Neural progenitor cell (in vitro differentiated cells): ENCODE data around the gene CCDC93. TPM values are rescaled to one million over a fixed set of nuclear protein-coding genes. Genes with fewer than 3 reads are reported as not detected.

Source experiments
- DNase-seq: peaks from one replicate; pipeline ENCODE4 v3.0.0-alpha.2; 2016; ENCODE audit warnings: low spot score
- H2AFZ ChIP-seq: fragments of 200-600 bp; sonication (generic); replicated peaks from 2 replicates; pipeline ENCODE4 v1.6.1; 2016; ENCODE audit warnings: antibody characterized with exemption
- H3F3A ChIP-seq: fragments of 200-600 bp; sonication (generic); 2 replicates; pipeline ENCODE4 v1.6.1; 2016; ENCODE audit warnings: antibody characterized with exemption, low read depth
- H3K27ac ChIP-seq: fragments of 200-600 bp; sonication (generic); 2 replicates; pipeline ENCODE4 v1.5.1; 2016; ENCODE audit warnings: mild to moderate bottlenecking
- H3K27me3 ChIP-seq: fragments of 200-600 bp; sonication (generic); 2 replicates; pipeline ENCODE4 v1.6.1; 2016; ENCODE audit warnings: mild to moderate bottlenecking, moderate library complexity
- H3K36me3 ChIP-seq: fragments of 200-600 bp; sonication (generic); 2 replicates; pipeline ENCODE4 v1.5.1; 2016
- H3K4me1 ChIP-seq: fragments of 200-600 bp; sonication (generic); 2 replicates; pipeline ENCODE4 v1.6.1; 2016; ENCODE audit warnings: mixed run types
- H3K4me2 ChIP-seq: fragments of 200-600 bp; sonication (generic); 2 replicates; pipeline ENCODE4 v1.6.1; 2016
- H3K4me3 ChIP-seq: fragments of 200-600 bp; sonication (generic); 2 replicates; pipeline ENCODE4 v1.5.1; 2016
- H3K79me2 ChIP-seq: fragments of 200-600 bp; sonication (generic); 2 replicates; pipeline ENCODE4 v1.6.1; 2016; ENCODE audit warnings: low read depth
- H3K9ac ChIP-seq: fragments of 200-600 bp; sonication (generic); 2 replicates; pipeline ENCODE4 v1.6.1; 2016
- H3K9me3 ChIP-seq: fragments of 200-600 bp; sonication (generic); 2 replicates; pipeline ENCODE4 v1.5.1; 2016; ENCODE audit warnings: low read depth
- H4K20me1 ChIP-seq: fragments of 200-600 bp; sonication (generic); 2 replicates; pipeline ENCODE4 v1.6.1; 2016; ENCODE audit warnings: low read depth
- H3K27ac Mint-ChIP-seq: 3 replicates; pipeline ENCODE4 v1.8.0; 2021; ENCODE audit warnings: mixed read lengths
- H3K27me3 Mint-ChIP-seq: 2 replicates; pipeline ENCODE4 v1.8.0; 2022; ENCODE audit warnings: low read depth, mild to moderate bottlenecking, inconsistent platforms, moderate library complexity, mixed read lengths; ENCODE audit not compliant: insufficient read depth
- H3K36me3 Mint-ChIP-seq: 3 replicates; pipeline ENCODE4 v1.8.0; 2021; ENCODE audit warnings: mixed read lengths
- H3K4me1 Mint-ChIP-seq: 3 replicates; pipeline ENCODE4 v1.8.0; 2021; ENCODE audit warnings: mixed read lengths
- H3K4me3 Mint-ChIP-seq: 3 replicates; pipeline ENCODE4 v1.8.0; 2021; ENCODE audit warnings: mild to moderate bottlenecking, moderate library complexity, mixed read lengths
- H3K9me3 Mint-ChIP-seq: 3 replicates; pipeline ENCODE4 v1.8.0; 2020; ENCODE audit warnings: mixed read lengths
- EZH2 ChIP-seq: fragments of 200-600 bp; sonication (generic); IDR thresholded peaks from 2 replicates; pipeline ENCODE4 v1.6.1; 2017; ENCODE audit warnings: antibody characterized with exemption, mild to moderate bottlenecking, moderate library complexity
- EZH2phosphoT487 ChIP-seq: fragments of 200-600 bp; sonication (generic); IDR thresholded peaks from 2 replicates; pipeline ENCODE4 v1.6.1; 2017; ENCODE audit warnings: antibody characterized with exemption
- total RNA-seq: library from RNA; depleted of rRNA; stranded (reverse); fragments of >200 nt; gene quantifications from 2 replicates; pipeline ENCODE4 v1.2.3, GENCODE V29; 2015; ENCODE audit warnings: low replicate concordance
- TF ChIP-seq, protein P1 (sequence below): fragments of 200-600 bp; sonication (generic); IDR thresholded peaks from 2 replicates; pipeline ENCODE4 v1.5.1; 2017; ENCODE audit warnings: antibody characterized with exemption, mild to moderate bottlenecking

The CCDC93 gene
- total RNA-seq, 1 donor from 2014 or later, result 21.0 TPM

DNA sequence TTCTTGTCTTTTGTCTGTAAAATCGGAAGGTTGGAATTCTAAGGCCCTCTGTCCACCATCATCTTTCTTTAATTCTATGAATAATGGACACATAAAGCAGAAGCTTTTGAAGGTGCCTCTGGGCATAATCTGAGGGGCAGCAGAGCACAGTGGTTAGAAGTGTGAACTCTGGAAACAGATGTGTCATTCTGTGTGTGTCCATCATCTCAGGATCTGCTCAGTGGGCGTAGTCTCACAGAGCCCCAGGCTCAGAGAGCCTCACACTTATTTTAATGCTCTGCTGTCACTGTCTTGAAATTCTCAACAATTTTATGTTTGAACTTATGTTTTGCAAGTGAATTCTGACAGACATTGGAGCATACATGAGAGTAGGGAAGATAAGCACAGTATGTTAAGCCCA, 31.0 kb upstream of the CCDC93 start:
- no peak overlapping the region for H3K27ac Mint-ChIP-seq
- no peak overlapping the region for H3K4me3 Mint-ChIP-seq
- H3K79me2 ChIP-seq, result no peaks in the 10 kb centered on the region
- H3F3A ChIP-seq, result no peaks in the 10 kb centered on the region
- no peaks in the 10 kb centered on the region for H3K36me3 Mint-ChIP-seq
- H3K27me3 Mint-ChIP-seq, result peaks cover 4% of the 10 kb centered on the region
- H3K4me1 Mint-ChIP-seq, result peaks cover 5% of the 10 kb centered on the region
- no peaks in the 10 kb centered on the region for H3K9me3 ChIP-seq
- no peak overlapping the region for H3K4me3 ChIP-seq
- no peak overlapping the region for H3K9ac ChIP-seq
- TF ChIP-seq EZH2 (no peak), EZH2phosphoT487 (no peak)
- TF ChIP-seq, protein P1, sequence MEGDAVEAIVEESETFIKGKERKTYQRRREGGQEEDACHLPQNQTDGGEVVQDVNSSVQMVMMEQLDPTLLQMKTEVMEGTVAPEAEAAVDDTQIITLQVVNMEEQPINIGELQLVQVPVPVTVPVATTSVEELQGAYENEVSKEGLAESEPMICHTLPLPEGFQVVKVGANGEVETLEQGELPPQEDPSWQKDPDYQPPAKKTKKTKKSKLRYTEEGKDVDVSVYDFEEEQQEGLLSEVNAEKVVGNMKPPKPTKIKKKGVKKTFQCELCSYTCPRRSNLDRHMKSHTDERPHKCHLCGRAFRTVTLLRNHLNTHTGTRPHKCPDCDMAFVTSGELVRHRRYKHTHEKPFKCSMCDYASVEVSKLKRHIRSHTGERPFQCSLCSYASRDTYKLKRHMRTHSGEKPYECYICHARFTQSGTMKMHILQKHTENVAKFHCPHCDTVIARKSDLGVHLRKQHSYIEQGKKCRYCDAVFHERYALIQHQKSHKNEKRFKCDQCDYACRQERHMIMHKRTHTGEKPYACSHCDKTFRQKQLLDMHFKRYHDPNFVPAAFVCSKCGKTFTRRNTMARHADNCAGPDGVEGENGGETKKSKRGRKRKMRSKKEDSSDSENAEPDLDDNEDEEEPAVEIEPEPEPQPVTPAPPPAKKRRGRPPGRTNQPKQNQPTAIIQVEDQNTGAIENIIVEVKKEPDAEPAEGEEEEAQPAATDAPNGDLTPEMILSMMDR, result no peak
- no peak for DNase-seq
- no peaks in the 10 kb centered on the region for H3K36me3 ChIP-seq
- H4K20me1 ChIP-seq, result no peaks in the 10 kb centered on the region
- no peak overlapping the region for H2AFZ ChIP-seq
- H3K4me1 ChIP-seq, result no peaks in the 10 kb centered on the region
- peaks cover 13% of the 10 kb centered on the region for H3K27me3 ChIP-seq
- no peak overlapping the region for H3K27ac ChIP-seq
- no peaks in the 10 kb centered on the region for H3K9me3 Mint-ChIP-seq
- no peak overlapping the region for H3K4me2 ChIP-seq

DNA sequence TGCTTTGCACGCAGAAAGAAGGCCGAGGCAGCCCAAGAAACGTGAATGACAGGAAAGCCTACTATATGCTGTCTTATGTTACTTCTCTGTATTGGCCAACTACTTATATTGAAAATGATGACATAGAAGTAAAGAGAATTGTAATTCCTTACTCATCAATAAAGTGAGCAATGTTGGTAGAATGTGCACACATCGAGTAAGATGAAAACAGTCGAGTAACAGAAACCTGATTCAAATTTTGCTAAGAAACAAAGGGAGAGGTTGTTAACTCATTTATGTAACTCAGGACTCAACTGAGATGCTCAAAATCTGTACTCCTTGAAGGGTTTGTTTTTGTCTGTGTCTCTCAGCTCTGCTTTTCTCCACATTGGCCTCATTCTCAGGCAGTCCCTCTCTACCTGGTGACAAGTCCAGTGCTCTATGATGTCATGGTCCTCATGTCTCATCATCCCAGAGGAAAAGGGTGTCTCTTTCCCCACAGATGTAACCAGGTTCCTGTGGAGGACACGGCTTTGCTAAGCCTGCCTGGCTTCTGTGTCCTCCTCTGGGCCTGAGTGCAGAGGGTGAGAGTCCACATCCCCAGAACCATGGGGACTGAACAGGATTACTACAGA, 30.3 kb upstream of the CCDC93 start:
- H3K9me3 ChIP-seq, result no peaks in the 10 kb centered on the region
- no peak overlapping the region for H3K9ac ChIP-seq
- Mint-ChIP-seq H3K27me3 (peaks cover 4% of the 10 kb centered on the region), H3K27ac (no peak overlapping the region), H3K9me3 (no peaks in the 10 kb centered on the region), H3K4me3 (no peak overlapping the region), H3K4me1 (peaks cover under 1% of the 10 kb centered on the region), H3K36me3 (no peaks in the 10 kb centered on the region)
- no peak overlapping the region for H3K27ac ChIP-seq
- H3F3A ChIP-seq, result no peaks in the 10 kb centered on the region
- no peak overlapping the region for H2AFZ ChIP-seq
- no peaks in the 10 kb centered on the region for H3K36me3 ChIP-seq
- DNase-seq, result no peak
- H3K4me1 ChIP-seq, result no peaks in the 10 kb centered on the region
- H4K20me1 ChIP-seq, result no peaks in the 10 kb centered on the region
- no peak overlapping the region for H3K4me2 ChIP-seq
- TF ChIP-seq, protein P1, result no peak
- no peak for TF ChIP-seq EZH2
- TF ChIP-seq EZH2phosphoT487, result no peak
- no peak overlapping the region for H3K4me3 ChIP-seq
- H3K27me3 ChIP-seq, result peaks cover 13% of the 10 kb centered on the region
- H3K79me2 ChIP-seq, result no peaks in the 10 kb centered on the region

DNA sequence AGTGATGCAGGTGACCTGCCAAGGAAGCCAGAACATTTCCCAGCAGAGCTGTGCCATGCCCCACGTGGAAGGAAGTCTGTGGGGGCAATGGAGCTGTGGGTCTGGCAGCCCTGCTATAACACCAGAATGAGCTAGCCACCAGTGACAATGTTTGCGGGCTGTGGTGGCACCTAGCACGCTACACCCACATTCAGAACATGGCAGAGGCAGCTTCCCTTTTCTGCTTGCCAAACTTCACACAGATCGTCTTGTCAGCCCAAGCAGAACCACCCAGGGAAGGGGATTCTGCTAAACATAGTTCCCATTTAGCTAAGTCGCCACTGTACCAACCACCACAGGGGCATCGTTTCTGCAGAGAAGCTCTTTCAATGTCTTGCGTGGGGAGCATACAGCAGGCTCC, 27.0 kb upstream of the CCDC93 start:
- peaks cover 7% of the 10 kb centered on the region for H3K27me3 Mint-ChIP-seq
- H2AFZ ChIP-seq, result no peak overlapping the region
- H3F3A ChIP-seq, result no peaks in the 10 kb centered on the region
- no peak overlapping the region for H3K27ac ChIP-seq
- H3K4me3 Mint-ChIP-seq, result no peak overlapping the region
- H3K36me3 ChIP-seq, result no peaks in the 10 kb centered on the region
- H3K27ac Mint-ChIP-seq, result no peak overlapping the region
- H3K36me3 Mint-ChIP-seq, result no peaks in the 10 kb centered on the region
- H3K9me3 Mint-ChIP-seq, result peaks cover 5% of the 10 kb centered on the region
- no peak for DNase-seq
- no peaks in the 10 kb centered on the region for H3K4me1 Mint-ChIP-seq
- no peaks in the 10 kb centered on the region for H3K27me3 ChIP-seq
- no peak overlapping the region for H3K4me3 ChIP-seq
- H3K9ac ChIP-seq, result no peak overlapping the region
- no peaks in the 10 kb centered on the region for H3K9me3 ChIP-seq
- no peaks in the 10 kb centered on the region for H4K20me1 ChIP-seq
- H3K79me2 ChIP-seq, result no peaks in the 10 kb centered on the region
- no peak overlapping the region for H3K4me2 ChIP-seq
- no peaks in the 10 kb centered on the region for H3K4me1 ChIP-seq
- no peak for TF ChIP-seq EZH2phosphoT487
- no peak for TF ChIP-seq EZH2
- TF ChIP-seq, protein P1, result no peak
